Measurements from ENCODE around the gene DHDDS. TPM values are rescaled to one million over a fixed set of nuclear protein-coding genes. Genes with fewer than 3 reads are reported as not detected.

The DHDDS gene
- total RNA-seq, 2 experiments from 2014 or later = 26.3 to 26.8 TPM

DNA sequence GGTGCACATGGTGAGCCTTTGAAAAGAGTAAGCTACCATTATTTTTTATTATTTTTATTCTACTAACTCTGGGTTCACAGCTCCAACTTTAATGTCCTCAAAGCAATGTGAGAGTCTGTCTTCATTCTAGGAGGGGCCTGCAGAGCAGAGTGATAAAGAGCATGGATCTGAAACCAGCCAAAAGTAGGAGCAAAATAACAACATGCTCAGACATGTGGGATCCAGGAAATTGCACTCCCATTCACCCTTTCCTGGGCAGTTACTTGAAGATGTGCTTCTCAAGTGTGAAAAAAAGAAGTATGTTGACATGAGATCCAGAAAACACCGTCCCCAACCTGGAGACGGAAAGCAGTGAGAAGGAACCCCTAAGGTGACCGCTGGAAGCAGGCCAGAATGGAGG is 30.2 kb upstream of the DHDDS start:
- DNase-seq (no peak), ATAC-seq (ENCODE audit: poor library complexity) (no peak)
- no peaks in the 10 kb centered on the region for H3K4me1 Mint-ChIP-seq (ENCODE audit: low read depth)
- Histone ChIP-seq H3K4me1 (ENCODE audit: insufficient read depth, low read length) (no peaks in the 10 kb centered on the region), H3K9me3 (ENCODE audit: control insufficient read depth in 1 of 2, insufficient read depth in 1 of 2, low read length in 2 of 2) (no peaks in the 10 kb centered on the region), H3K27ac (ENCODE audit: low read depth in 1 of 2, low read length in 2 of 2) (no peak overlapping the region), H3K36me3 (ENCODE audit: insufficient read depth, low read length) (no peaks in the 10 kb centered on the region), H3K4me3 (ENCODE audit: low read length) (no peak overlapping the region), H3K27me3 (ENCODE audit: control insufficient read depth in 1 of 2, insufficient read depth in 2 of 2, low read length in 2 of 2) (peaks cover 6 to 17% of the 10 kb centered on the region in 2 experiments)
- H3K9me3 Mint-ChIP-seq = no peaks in the 10 kb centered on the region
- intact Hi-C loops (cut with DNase I, micrococcal nuclease) = no loop called here
- peaks cover 32% of the 10 kb centered on the region for H3K27me3 Mint-ChIP-seq
- TF ChIP-seq, protein P1, sequence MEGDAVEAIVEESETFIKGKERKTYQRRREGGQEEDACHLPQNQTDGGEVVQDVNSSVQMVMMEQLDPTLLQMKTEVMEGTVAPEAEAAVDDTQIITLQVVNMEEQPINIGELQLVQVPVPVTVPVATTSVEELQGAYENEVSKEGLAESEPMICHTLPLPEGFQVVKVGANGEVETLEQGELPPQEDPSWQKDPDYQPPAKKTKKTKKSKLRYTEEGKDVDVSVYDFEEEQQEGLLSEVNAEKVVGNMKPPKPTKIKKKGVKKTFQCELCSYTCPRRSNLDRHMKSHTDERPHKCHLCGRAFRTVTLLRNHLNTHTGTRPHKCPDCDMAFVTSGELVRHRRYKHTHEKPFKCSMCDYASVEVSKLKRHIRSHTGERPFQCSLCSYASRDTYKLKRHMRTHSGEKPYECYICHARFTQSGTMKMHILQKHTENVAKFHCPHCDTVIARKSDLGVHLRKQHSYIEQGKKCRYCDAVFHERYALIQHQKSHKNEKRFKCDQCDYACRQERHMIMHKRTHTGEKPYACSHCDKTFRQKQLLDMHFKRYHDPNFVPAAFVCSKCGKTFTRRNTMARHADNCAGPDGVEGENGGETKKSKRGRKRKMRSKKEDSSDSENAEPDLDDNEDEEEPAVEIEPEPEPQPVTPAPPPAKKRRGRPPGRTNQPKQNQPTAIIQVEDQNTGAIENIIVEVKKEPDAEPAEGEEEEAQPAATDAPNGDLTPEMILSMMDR (IDR thresholded peaks at IDR 0.05) = no peak
- no peak overlapping the region for H3K27ac Mint-ChIP-seq
- ChIA-PET POLR2A (no interaction called here), CTCF (interaction anchor here (0.7 kb wide), 2 partner anchors 10 to 1363 kb away, joined by 3 read pairs; no protein-coding TSS in a partner anchor)
- H3K4me3 Mint-ChIP-seq = no peak overlapping the region
- H3K36me3 Mint-ChIP-seq (ENCODE audit: low read depth) = no peaks in the 10 kb centered on the region

- H3K9me3 ChIP-seq (ENCODE audit: control insufficient read depth in 1 of 2, insufficient read depth in 1 of 2, low read length in 2 of 2) = no peaks in the 10 kb centered on the region
- DNase-seq (no peak), ATAC-seq (ENCODE audit: poor library complexity) (no peak)
- ChIA-PET POLR2A (no interaction called here), CTCF (interaction anchor here (1.5 kb wide), 1 partner anchor 14 kb away, joined by 5 read pairs; no protein-coding TSS in a partner anchor)
- no peak overlapping the region for H3K4me3 ChIP-seq (ENCODE audit: low read length)
- Mint-ChIP-seq H3K27me3 (peaks cover 36% of the 10 kb centered on the region), H3K36me3 (ENCODE audit: low read depth) (no peaks in the 10 kb centered on the region), H3K9me3 (peaks cover 2% of the 10 kb centered on the region), H3K4me1 (ENCODE audit: low read depth) (peaks cover 4% of the 10 kb centered on the region), H3K4me3 (no peak overlapping the region), H3K27ac (no peak overlapping the region)
- no peak overlapping the region for H3K27ac ChIP-seq (ENCODE audit: low read depth in 1 of 2, low read length in 2 of 2)
- TF ChIP-seq, protein P1 (IDR thresholded peaks at IDR 0.05) = no peak
- intact Hi-C loops (cut with DNase I, micrococcal nuclease) = no loop called here
- H3K27me3 ChIP-seq (ENCODE audit: control insufficient read depth in 1 of 2, insufficient read depth in 2 of 2, low read length in 2 of 2) = peaks cover 6 to 17% of the 10 kb centered on the region in 2 experiments
- H3K4me1 ChIP-seq (ENCODE audit: insufficient read depth, low read length) = peaks cover 4% of the 10 kb centered on the region
- no peaks in the 10 kb centered on the region for H3K36me3 ChIP-seq (ENCODE audit: insufficient read depth, low read length)
These were observed 28.5 kb upstream of the DHDDS start for GRCh38 chr1:26403656-26404055.

DNA sequence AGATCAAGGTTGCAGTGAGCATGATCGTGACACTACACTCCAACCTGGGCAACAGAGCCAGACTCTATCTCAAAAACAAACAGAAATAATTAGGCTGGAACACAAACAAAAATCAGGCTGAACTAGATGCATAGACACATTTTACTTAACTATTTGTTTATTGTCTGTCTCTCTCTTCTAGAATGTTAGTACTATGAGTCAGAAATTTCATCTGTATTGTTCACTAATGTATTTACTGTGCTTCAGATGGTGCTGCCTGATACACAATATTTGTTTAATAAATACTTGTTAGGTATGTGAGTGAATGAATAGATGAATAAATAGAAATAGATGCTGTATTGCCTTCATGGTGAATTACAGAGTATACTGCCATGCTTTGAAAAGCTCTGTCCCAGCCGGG is 27.5 kb upstream of the DHDDS start:
- Histone ChIP-seq H3K9me3 (ENCODE audit: control insufficient read depth in 1 of 2, insufficient read depth in 1 of 2, low read length in 2 of 2) (peaks cover 0 to 5% of the 10 kb centered on the region in 2 experiments), H3K36me3 (ENCODE audit: insufficient read depth, low read length) (no peaks in the 10 kb centered on the region), H3K27me3 (ENCODE audit: control insufficient read depth in 1 of 2, insufficient read depth in 2 of 2, low read length in 2 of 2) (peaks cover 15 to 24% of the 10 kb centered on the region in 2 experiments), H3K27ac (ENCODE audit: low read depth in 1 of 2, low read length in 2 of 2) (no peak overlapping the region), H3K4me1 (ENCODE audit: insufficient read depth, low read length) (peaks cover 14% of the 10 kb centered on the region), H3K4me3 (ENCODE audit: low read length) (no peak overlapping the region)
- intact Hi-C loops (cut with DNase I, micrococcal nuclease) = no loop called here
- POLR2A ChIA-PET = no interaction called here
- no peaks in the 10 kb centered on the region for H3K36me3 Mint-ChIP-seq (ENCODE audit: low read depth)
- TF ChIP-seq, protein P1 (IDR thresholded peaks at IDR 0.05) = no peak
- CTCF ChIA-PET = interaction anchor here (1.5 kb wide), 1 partner anchor 13 kb away, joined by 5 read pairs; no protein-coding TSS in a partner anchor
- peaks cover 46% of the 10 kb centered on the region for H3K27me3 Mint-ChIP-seq
- H3K4me1 Mint-ChIP-seq (ENCODE audit: low read depth) = peaks cover 14% of the 10 kb centered on the region
- peaks cover 2% of the 10 kb centered on the region for H3K9me3 Mint-ChIP-seq
- no peak overlapping the region for H3K4me3 Mint-ChIP-seq
- H3K27ac Mint-ChIP-seq = no peak overlapping the region
- DNase-seq (no peak), ATAC-seq (ENCODE audit: poor library complexity) (no peak)
